Fibroblast of lung (primary cell): ENCODE results near the gene GRIK4.

ENCODE experiments used
- CTCF ChIP-seq, 2 donors: IDR thresholded peaks in 1 of 2; conservative IDR thresholded peaks in 1 of 2; 1 replicate in 1 of 2; 2 replicates in 1 of 2; pipeline ENCODE4 v1.5.1; 2011 to 2012; ENCODE audit warnings: low read length in 2 of 2, control low read depth in 1 of 2, inconsistent platforms in 1 of 2, low read depth in 1 of 2, mild to moderate bottlenecking in 1 of 2
- EZH2 ChIP-seq: IDR thresholded peaks from 2 replicates; pipeline ENCODE4 v1.5.1; 2012; ENCODE audit warnings: low read length, control low read depth, mild to moderate bottlenecking; ENCODE audit errors: missing control alignments

GRCh38 chr11:120958185-120958584 is 446.6 kb downstream of the GRIK4 start:
- TF ChIP-seq EZH2 (no peak), CTCF (conservative IDR thresholded peaks at IDR 0.05 in 1 of 2, IDR thresholded peaks at IDR 0.05 in 1 of 2; ENCODE audit: low read depth in 1 of 2, low read length in 2 of 2) (no peak)
